Measurements from ENCODE around the gene ZNF330. TPM values are rescaled to one million over a fixed set of nuclear protein-coding genes. Genes with fewer than 3 reads are reported as not detected.

Gene ZNF330
- total RNA-seq, 2 donors from 2014 or later: 76.0 to 99.0 TPM

Other genes with a start within 250 kb of the ZNF330 start
- 10 to 100 TPM; 38.4 to 40.0 TPM for gene RNF150, start 87.4 kb upstream of the ZNF330 start, total RNA-seq

All from left cardiac atrium (tissue), 2 donors.